Trophoblast cell (in vitro differentiated cells and primary cell): ENCODE results near the gene FLII.

Experiments
- DNase-seq, 2 donors: peaks; one replicate each; pipeline ENCODE4 v3.0.0-alpha.2; 2016
- H2AFZ ChIP-seq: 2 replicates; pipeline ENCODE4 v1.6.1; 2013; ENCODE audit warnings: low read length, moderate library complexity, mild to moderate bottlenecking; ENCODE audit not compliant: insufficient read depth, poor library complexity
- H2AK5ac ChIP-seq: 2 replicates; pipeline ENCODE4 v1.6.1; 2013; ENCODE audit warnings: mild to moderate bottlenecking, low read length
- H2BK120ac ChIP-seq: 2 replicates; pipeline ENCODE4 v1.6.1; 2013; ENCODE audit warnings: low read length, mild to moderate bottlenecking, moderate library complexity; ENCODE audit not compliant: insufficient read depth, poor library complexity
- H2BK12ac ChIP-seq: 2 replicates; pipeline ENCODE4 v1.6.1; 2013; ENCODE audit warnings: mild to moderate bottlenecking, low read length, moderate library complexity
- H2BK5ac ChIP-seq: 2 replicates; pipeline ENCODE4 v1.6.1; 2013; ENCODE audit warnings: low read length, low read depth, moderate library complexity, mild to moderate bottlenecking; ENCODE audit not compliant: poor library complexity
- H3K14ac ChIP-seq: 2 replicates; pipeline ENCODE4 v1.6.1; 2013; ENCODE audit warnings: mild to moderate bottlenecking, low read length
- H3K18ac ChIP-seq: 2 replicates; pipeline ENCODE4 v1.6.1; 2013; ENCODE audit warnings: mild to moderate bottlenecking, low read length
- H3K23ac ChIP-seq: 2 replicates; pipeline ENCODE4 v1.6.1; 2013; ENCODE audit warnings: low read length
- H3K27ac ChIP-seq: 2 replicates; pipeline ENCODE4 v1.5.1; 2013; ENCODE audit warnings: low read depth, mild to moderate bottlenecking, inconsistent platforms, low read length, moderate library complexity
- H3K27me3 ChIP-seq: 2 replicates; pipeline ENCODE4 v1.6.1; 2013; ENCODE audit warnings: inconsistent platforms, mild to moderate bottlenecking, low read length, moderate library complexity; ENCODE audit not compliant: insufficient read depth
- H3K36me3 ChIP-seq, 2 experiments: 1 replicate in 1 of 2; 2 replicates in 1 of 2; pipeline ENCODE4 v1.6.1; 2013; ENCODE audit warnings: low read length in 2 of 2, mild to moderate bottlenecking in 2 of 2, moderate library complexity in 1 of 2; ENCODE audit not compliant: insufficient read depth in 2 of 2, control insufficient read depth in 1 of 2
- H3K4ac ChIP-seq: 2 replicates; pipeline ENCODE4 v1.6.1; 2013; ENCODE audit warnings: low read depth, mild to moderate bottlenecking, low read length, moderate library complexity
- H3K4me1 ChIP-seq, 2 experiments: 1 replicate in 1 of 2; 2 replicates in 1 of 2; pipeline ENCODE4 v1.6.1; 2013; ENCODE audit warnings: low read length in 2 of 2, mild to moderate bottlenecking in 2 of 2, moderate library complexity in 1 of 2; ENCODE audit not compliant: insufficient read depth in 2 of 2, control insufficient read depth in 1 of 2
- H3K4me2 ChIP-seq: 2 replicates; pipeline ENCODE4 v1.6.1; 2013; ENCODE audit warnings: inconsistent platforms, mild to moderate bottlenecking, low read length, moderate library complexity
- H3K4me3 ChIP-seq: 2 replicates; pipeline ENCODE4 v1.5.1; 2013; ENCODE audit warnings: mild to moderate bottlenecking, low read depth, low read length, inconsistent platforms
- H3K79me1 ChIP-seq: one replicate; pipeline ENCODE4 v1.6.1; 2013; ENCODE audit warnings: low read length
- H3K79me2 ChIP-seq: 2 replicates; pipeline ENCODE4 v1.6.1; 2013; ENCODE audit warnings: low read length, mild to moderate bottlenecking; ENCODE audit not compliant: control insufficient read depth, insufficient read depth, poor library complexity
- H3K9ac ChIP-seq: 2 replicates; pipeline ENCODE4 v1.6.1; 2013; ENCODE audit warnings: mild to moderate bottlenecking, low read length
- H3K9me3 ChIP-seq: 2 replicates; pipeline ENCODE4 v1.6.1; 2013; ENCODE audit warnings: low read depth, mild to moderate bottlenecking, control low read depth, inconsistent platforms, low read length; ENCODE audit not compliant: insufficient read depth
- H4K12ac ChIP-seq: 2 replicates; pipeline ENCODE4 v1.6.1; 2013; ENCODE audit warnings: low read depth, mild to moderate bottlenecking, low read length, moderate library complexity
- H4K8ac ChIP-seq: 2 replicates; pipeline ENCODE4 v1.6.1; 2013; ENCODE audit warnings: low read depth, mild to moderate bottlenecking, low read length, moderate library complexity
- H4K91ac ChIP-seq: one replicate; pipeline ENCODE4 v1.6.1; 2013; ENCODE audit warnings: low read depth, mild to moderate bottlenecking, low read length, moderate library complexity
- WGBS: extraction: QIAGEN DNeasy Blood & Tissue Kit; methylation state at CpG from one replicate; pipeline ENCODE4 v1.1.7; 2013; ENCODE audit warnings: missing lambda C conversion rate; ENCODE audit not compliant: insufficient read length, insufficient coverage; ENCODE audit errors: extremely low coverage; 5-methylcytosine and 5-hydroxymethylcytosine counted together

FLII gene

GRCh38 chr17:18213666-18214270 is 44.8 kb downstream of the FLII start:
- H2BK12ac ChIP-seq = no peak overlapping the region
- no peak overlapping the region for H3K4ac ChIP-seq
- H3K4me1 ChIP-seq = no peaks in the 10 kb centered on the region
- no peak overlapping the region for H3K14ac ChIP-seq
- H4K91ac ChIP-seq = no peak overlapping the region
- H3K27me3 ChIP-seq = no peaks in the 10 kb centered on the region
- no peaks in the 10 kb centered on the region for H3K9me3 ChIP-seq
- no peak overlapping the region for H4K12ac ChIP-seq
- H2AFZ ChIP-seq = no peak overlapping the region
- no peaks in the 10 kb centered on the region for H3K79me1 ChIP-seq
- no peak overlapping the region for H3K9ac ChIP-seq
- H3K36me3 ChIP-seq = peaks cover 16 to 21% of the 10 kb centered on the region in 2 experiments
- no peaks in the 10 kb centered on the region for H3K79me2 ChIP-seq
- H4K8ac ChIP-seq = no peak overlapping the region
- peak in 1 of 2 donors; percentile 7 for DNase-seq
- no peak overlapping the region for H3K27ac ChIP-seq
- no peak overlapping the region for H2BK5ac ChIP-seq
- no peak overlapping the region for H2BK120ac ChIP-seq
- WGBS = no CpG with 5 or more reads among the region's 7 CpGs
- H3K23ac ChIP-seq = no peak overlapping the region
- no peak overlapping the region for H3K18ac ChIP-seq
- H2AK5ac ChIP-seq = no peak overlapping the region
- H3K4me3 ChIP-seq = no peak overlapping the region
- H3K4me2 ChIP-seq = no peak overlapping the region

GRCh38 chr17:18208092-18208491 is 50.4 kb downstream of the FLII start:
- no peak overlapping the region for H2BK5ac ChIP-seq
- no peak overlapping the region for H2BK120ac ChIP-seq
- H3K36me3 ChIP-seq = peaks cover 47 to 57% of the 10 kb centered on the region in 2 experiments
- H3K79me2 ChIP-seq = no peaks in the 10 kb centered on the region
- no peak overlapping the region for H2AK5ac ChIP-seq
- no CpG with 5 or more reads among the region's 19 CpGs for WGBS
- H3K9ac ChIP-seq = no peak overlapping the region
- H3K4ac ChIP-seq = no peak overlapping the region
- no peak overlapping the region for H4K8ac ChIP-seq
- H3K79me1 ChIP-seq = no peaks in the 10 kb centered on the region
- H3K27ac ChIP-seq = no peak overlapping the region
- no peak for DNase-seq
- no peak overlapping the region for H3K4me2 ChIP-seq
- no peak overlapping the region for H3K23ac ChIP-seq
- H3K4me1 ChIP-seq = peaks cover 5% of the 10 kb centered on the region in 2 experiments
- no peak overlapping the region for H2AFZ ChIP-seq
- H3K18ac ChIP-seq = no peak overlapping the region
- no peaks in the 10 kb centered on the region for H3K27me3 ChIP-seq
- no peak overlapping the region for H4K91ac ChIP-seq
- H3K4me3 ChIP-seq = peak overlapping the region; percentile 31
- no peaks in the 10 kb centered on the region for H3K9me3 ChIP-seq
- no peak overlapping the region for H4K12ac ChIP-seq
- H3K14ac ChIP-seq = no peak overlapping the region
- no peak overlapping the region for H2BK12ac ChIP-seq

- H3K4me1 ChIP-seq = peaks cover 6% of the 10 kb centered on the region in 2 experiments
- H3K18ac ChIP-seq = no peak overlapping the region
- H4K12ac ChIP-seq = no peak overlapping the region
- no peak overlapping the region for H2BK120ac ChIP-seq
- no peak overlapping the region for H2AK5ac ChIP-seq
- H3K4me2 ChIP-seq = no peak overlapping the region
- no peak overlapping the region for H3K23ac ChIP-seq
- H3K14ac ChIP-seq = no peak overlapping the region
- H3K4me3 ChIP-seq = no peak overlapping the region
- H3K79me2 ChIP-seq = no peaks in the 10 kb centered on the region
- H3K27ac ChIP-seq = no peak overlapping the region
- H2AFZ ChIP-seq = no peak overlapping the region
- H3K79me1 ChIP-seq = no peaks in the 10 kb centered on the region
- H3K9ac ChIP-seq = no peak overlapping the region
- H4K91ac ChIP-seq = no peak overlapping the region
- no peaks in the 10 kb centered on the region for H3K27me3 ChIP-seq
- no peak overlapping the region for H2BK5ac ChIP-seq
- peaks cover 47 to 57% of the 10 kb centered on the region in 2 experiments for H3K36me3 ChIP-seq
- no peaks in the 10 kb centered on the region for H3K9me3 ChIP-seq
- DNase-seq = no peak
- H4K8ac ChIP-seq = no peak overlapping the region
- H2BK12ac ChIP-seq = no peak overlapping the region
- H3K4ac ChIP-seq = no peak overlapping the region
These were observed 51.6 kb downstream of the FLII start for GRCh38 chr17:18206962-18207361.

- Histone ChIP-seq H3K79me2 (no peaks in the 10 kb centered on the region), H3K23ac (no peak overlapping the region), H3K9ac (no peak overlapping the region), H2AFZ (no peak overlapping the region), H3K27me3 (no peaks in the 10 kb centered on the region), H2BK12ac (no peak overlapping the region), H4K91ac (no peak overlapping the region), H3K4me1 (peaks cover 6% of the 10 kb centered on the region in 2 experiments), H2AK5ac (no peak overlapping the region), H2BK120ac (no peak overlapping the region), H4K8ac (no peak overlapping the region), H3K14ac (no peak overlapping the region), H3K4ac (no peak overlapping the region), H3K36me3 (peaks cover 45 to 60% of the 10 kb centered on the region in 2 experiments), H3K18ac (no peak overlapping the region), H4K12ac (no peak overlapping the region), H3K79me1 (no peaks in the 10 kb centered on the region), H3K27ac (no peak overlapping the region), H3K9me3 (no peaks in the 10 kb centered on the region), H3K4me2 (no peak overlapping the region), H3K4me3 (no peak overlapping the region), H2BK5ac (no peak overlapping the region)
- WGBS = no CpG with 5 or more reads among the region's 2 CpGs
- DNase-seq = no peak
These were observed 52.7 kb downstream of the FLII start for GRCh38 chr17:18205861-18206260.
